HG02981 (cell line): ENCODE measurements around the gene SIGLEC14.
"Not testable (repeated sequence)": the region's sequence is repeated elsewhere in the genome, so short reads cannot be mapped to it uniquely, and the experiment has no call there.

ENCODE experiments used
- ATAC-seq: cut with Tn5 transposase; IDR thresholded peaks from one replicate; pipeline ENCODE4 v1.9.1; 2021; ENCODE audit warnings: mild to moderate bottlenecking, moderate library complexity; ENCODE audit not compliant: unreplicated experiment

The SIGLEC14 gene, protein sequence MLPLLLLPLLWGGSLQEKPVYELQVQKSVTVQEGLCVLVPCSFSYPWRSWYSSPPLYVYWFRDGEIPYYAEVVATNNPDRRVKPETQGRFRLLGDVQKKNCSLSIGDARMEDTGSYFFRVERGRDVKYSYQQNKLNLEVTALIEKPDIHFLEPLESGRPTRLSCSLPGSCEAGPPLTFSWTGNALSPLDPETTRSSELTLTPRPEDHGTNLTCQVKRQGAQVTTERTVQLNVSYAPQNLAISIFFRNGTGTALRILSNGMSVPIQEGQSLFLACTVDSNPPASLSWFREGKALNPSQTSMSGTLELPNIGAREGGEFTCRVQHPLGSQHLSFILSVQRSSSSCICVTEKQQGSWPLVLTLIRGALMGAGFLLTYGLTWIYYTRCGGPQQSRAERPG

DNA sequence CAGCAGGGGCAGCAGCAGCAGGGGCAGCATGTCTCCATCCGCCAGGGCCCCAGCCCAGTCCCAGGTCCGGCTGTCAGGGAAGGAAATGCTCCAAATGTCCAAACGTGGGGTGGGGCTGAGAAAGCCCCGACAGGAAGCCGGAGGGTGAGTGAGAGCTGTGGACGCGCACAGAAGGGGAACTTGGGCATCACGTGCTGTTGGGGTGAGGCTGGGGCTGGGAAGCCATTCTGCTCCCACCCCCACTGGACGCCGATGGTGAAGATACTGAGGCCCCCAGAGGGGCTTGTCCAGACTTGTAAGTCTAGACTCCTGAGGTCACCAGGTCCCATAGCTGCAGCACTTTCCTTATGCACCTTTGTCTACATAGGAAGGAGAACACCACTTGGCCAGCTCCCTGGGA is at the start of gene SIGLEC14:
Gene SIGLEC14 (minus strand): TSS at position 96 of the 400 bp plus-strand sequence. CDS start 66 bp downstream, at position 30.
- not testable (repeated sequence) for ATAC-seq

DNA sequence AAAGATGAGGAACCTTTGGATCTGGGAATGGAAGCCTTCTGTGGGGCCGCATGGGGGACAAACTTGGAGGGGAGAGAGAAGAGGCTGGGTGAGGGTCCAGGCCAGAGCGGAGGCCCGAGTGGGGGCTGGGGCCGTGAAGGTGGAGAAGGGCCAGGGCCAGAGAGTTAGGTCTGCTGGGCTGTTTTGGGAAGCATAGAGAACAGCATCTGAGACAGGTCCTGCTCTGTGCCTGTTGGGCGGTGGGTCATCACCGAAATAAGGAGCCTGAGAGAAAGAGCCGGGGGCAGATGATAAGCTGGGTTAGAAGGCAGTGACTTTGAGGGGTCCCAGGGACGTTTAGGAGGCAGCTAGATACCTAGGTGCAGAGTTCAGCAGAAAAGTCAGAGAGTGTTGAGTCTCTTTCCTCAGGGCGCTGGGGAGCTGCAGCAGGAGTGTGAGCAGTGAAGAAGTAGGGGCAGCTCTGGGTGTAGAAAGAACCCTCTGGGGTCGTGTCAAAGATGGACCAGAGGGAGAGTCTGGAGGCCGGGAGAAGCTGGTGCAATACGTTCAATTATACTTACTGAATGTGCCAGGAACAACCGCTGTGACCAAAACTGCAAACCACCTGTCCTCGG is 49.2 kb upstream of the SIGLEC14 start:
- no peak for ATAC-seq

DNA sequence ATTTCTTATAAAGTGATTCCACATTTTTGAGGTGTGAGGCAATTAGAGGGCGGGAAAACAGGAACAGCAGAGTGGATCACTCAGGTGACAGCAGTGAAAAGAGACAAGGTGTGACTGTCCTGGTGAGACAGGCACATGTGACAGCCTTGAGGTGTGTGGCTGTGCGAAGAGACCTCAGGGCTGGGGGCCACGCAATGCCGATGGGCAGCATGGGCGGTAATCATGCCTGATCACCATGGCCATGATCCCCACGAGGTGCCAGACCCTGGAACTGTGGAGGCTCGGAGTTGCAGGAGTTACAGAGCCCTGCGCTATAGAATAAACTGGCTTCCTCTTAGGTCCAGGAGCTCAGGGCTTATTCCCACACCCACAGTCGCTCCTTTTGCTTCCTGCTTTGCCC is 48.5 kb upstream of the SIGLEC14 start:
- no peak for ATAC-seq

DNA sequence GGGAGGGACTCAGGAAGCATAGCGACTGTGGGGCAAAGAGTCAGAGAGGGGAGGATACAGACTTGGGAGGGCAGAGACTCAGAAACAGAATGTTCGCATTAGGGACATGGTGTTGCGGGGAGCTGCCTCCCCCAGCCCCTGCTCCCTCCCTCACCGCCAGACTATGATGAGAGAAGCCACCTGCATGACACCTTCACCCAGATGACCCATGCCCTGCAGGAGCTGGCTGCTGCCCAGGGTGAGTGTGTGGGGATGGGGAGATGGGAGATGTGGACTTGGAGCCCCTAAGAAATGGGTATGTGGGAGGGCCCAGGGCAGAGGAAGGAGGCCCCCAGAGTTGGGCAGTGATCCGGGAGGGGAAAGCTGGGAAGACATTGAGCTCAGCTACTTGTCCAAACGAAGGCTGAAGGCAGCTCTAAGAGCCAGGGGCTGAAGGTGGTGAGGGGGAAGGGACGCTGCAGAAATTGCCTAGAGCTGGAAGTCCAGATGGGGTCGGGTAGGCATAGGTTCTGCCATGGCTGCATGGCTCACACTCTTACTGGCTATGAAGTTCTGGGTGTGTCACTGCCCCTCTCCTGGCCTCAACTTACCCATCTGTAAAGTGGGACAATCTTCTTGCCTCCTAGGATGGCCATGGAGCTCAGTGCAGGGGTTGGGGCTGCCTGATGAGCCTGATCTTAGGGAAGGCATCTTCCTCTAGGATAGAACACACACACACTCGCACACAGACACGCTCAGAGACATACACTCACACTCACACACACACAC is 47.9 kb upstream of the SIGLEC14 start:
- no peak for ATAC-seq

DNA sequence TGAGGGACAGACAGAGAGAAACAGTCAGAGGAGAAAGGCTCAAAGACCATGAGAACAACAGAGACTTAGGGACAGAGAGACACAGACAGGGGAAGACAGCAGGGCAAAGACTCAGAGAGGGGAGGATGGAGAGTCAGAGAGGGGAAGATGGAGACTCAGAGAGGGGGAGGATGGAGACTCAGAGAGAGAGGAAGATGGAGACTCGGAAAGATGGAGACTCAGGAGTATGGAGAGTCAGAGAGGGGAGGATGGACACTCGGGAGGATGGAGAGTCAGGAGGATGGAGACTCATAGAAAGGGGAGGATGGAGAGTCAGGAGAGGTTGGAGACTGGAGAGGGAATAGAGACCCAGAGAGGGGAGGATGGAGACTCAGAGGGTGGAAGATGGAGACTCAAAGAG is 47.2 kb upstream of the SIGLEC14 start:
- ATAC-seq, result no peak

DNA sequence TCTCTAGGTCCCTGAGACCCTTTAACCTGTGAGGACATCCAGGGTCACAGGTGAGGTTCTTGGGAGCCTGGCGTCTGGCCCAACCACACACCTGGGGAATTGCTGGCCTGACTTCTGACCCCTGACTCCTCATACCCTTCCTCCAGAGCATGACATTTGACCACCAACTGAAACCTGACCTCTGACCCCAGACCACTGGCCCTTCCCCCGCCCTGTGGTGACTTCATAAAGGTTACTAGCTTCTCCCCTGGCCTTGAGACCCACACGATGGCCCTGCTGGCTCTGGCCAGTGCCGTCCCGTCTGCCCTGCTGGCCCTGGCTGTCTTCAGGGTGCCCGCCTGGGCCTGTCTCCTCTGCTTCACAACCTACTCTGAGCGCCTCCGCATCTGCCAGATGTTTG is 46.6 kb upstream of the SIGLEC14 start, which contains the start of gene SPACA6:
Gene SPACA6 (plus strand): TSS at position 71 of the 400 bp plus-strand sequence. CDS start 197 bp downstream, at position 268.
- no peak for ATAC-seq

DNA sequence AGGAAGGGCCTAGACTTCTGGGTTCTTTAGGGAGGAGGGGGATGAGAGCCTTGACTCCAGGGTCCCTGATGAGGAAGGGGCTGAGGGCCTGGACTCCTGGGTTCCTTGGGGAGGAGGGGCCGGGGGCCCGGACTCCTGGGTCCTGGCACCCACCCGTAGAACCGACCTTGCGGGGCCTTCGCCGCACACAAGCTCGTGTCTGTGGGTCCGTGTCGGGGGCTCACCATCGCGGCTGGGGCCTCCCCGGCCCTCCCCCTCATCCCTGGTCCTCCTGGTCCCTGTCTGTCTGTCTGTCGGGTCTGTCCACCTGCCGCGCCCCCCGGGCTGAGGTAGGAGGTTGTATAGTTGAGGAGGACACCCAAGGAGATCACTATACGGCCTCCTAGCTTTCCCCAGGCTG is 45.8 kb upstream of the SIGLEC14 start:
- no peak for ATAC-seq

DNA sequence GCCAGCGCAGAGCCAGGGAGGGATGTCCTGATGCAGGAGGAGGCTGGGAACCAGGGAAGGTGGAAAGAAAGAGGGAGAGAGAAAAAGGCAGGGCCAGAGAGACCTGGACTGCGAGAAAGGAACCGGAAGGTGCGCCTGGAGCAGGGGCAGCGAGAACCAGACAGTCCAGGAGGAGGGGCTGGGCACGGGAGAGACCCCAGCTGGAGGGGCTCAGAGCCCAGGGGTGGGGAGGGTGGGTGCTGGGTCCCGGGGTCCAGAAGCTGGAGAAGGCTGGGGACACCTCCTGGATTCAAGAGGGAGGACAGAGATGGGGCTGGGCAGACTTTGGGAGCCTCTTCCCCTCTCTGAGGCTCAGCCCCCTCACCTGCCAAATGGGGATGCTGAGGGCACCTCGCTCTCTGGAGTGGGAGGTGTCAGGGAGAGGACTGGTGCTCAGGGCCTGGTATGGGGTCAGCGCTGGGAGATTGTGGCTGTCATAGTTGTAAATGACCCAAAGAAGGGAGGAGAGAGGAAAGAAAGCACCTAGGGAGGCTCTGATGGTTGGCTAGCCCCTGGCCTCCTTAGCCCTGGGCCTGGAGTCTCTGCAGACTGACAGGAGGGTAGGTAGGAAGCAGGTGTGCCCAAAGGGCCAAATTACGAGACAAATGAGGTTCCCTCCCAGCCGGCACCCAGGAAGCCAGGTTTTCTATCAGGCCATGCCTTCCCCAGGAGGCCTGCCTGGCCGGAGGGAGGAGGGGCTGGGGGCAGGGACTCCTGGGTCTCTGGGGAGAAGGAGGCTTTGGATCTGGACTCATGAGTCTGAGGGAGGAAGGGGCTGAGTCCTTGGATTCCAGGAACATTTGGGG is 45.2 kb upstream of the SIGLEC14 start:
- no peak for ATAC-seq

DNA sequence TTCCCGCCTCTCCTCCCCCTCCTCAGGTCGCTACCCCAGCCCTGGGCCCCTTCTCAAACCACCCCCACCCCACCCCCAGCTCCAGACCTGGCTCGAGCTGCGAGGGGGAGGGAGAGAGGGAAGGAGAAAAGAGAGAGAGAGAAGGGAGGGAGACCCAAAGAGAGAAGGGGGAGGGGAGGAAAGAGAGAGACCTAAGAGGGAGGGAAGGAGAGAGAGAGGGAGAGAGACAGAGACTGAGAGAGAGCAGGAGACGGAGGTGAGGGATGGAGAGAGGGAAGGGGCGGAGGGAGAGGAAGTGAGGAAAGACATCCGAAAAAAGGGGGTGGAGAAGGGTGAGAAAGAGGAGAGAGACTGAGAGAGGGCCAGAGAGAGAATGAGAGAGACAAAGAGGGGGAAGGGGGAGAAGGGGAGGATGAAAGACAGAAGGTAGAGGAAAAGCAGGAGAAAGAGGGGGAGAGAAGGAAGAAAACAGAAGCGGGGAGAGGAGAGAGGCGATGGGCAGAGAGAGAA is 44.5 kb upstream of the SIGLEC14 start:
- ATAC-seq, result no peak

DNA sequence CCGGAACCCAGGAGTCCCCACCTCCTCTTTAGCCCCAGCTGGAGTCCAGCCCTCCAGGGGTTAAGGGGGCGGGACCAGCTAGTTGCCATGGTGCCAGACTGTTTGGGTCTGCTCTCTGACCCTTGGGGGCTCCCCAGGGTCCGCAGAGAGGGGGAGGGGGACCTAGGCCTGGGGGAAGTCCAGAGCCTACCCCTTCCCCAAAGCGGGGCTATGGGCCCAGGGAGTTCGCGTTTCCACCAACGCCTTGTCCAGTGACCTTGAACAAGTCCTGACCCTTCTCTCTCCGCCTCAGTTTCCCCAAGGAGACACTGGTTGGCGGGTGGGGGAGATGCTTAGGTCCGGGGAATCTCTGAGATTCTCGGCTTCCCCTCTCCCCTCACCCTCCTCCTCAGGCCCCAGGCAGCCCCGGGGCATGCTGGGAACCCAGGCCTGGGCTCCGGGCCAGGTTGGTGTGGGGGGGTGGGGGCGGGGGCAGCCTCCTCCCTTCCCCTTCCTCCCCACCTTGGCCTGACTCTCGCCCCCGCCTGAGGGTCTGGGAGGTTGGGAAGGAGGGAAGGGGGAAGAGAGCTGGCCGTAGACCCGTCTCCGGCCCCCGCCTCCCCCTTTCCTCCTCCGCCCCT is 43.9 kb upstream of the SIGLEC14 start:
- ATAC-seq, result no peak

DNA sequence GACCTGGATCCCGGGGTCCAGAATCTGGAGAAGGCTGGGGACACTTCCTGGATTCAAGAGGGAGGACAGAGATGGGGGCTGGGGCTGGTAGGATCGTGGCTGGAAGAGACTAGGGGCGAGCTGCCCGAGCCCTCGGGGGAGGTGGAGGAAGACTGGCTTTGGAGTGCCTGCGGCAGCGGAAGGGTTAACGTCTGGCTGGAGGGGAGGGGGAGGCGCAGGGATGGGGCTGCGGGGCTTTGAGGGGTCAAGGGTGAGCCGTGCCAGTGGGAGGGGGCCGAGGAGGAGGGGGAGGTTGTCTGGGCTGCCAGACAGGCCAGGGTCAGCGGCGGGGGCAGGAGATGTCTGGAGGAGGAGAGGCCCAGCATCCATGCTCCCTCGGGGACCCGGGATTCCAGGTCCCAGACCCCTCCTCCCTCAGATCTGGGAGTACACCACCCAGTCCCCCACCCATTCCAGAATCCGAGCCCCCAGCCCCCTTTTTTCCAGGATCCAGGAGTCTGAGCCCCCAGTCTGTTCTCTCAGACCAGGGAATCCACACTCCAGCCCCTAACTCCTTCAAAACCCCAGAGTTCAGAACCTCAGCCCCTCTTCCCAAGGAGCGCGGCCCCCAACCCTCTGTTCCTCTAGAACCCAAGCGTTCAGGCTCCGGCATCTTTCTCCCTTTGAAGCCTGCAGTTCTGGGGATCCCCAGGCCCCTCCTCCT is 43.3 kb upstream of the SIGLEC14 start:
- ATAC-seq, result no peak

DNA sequence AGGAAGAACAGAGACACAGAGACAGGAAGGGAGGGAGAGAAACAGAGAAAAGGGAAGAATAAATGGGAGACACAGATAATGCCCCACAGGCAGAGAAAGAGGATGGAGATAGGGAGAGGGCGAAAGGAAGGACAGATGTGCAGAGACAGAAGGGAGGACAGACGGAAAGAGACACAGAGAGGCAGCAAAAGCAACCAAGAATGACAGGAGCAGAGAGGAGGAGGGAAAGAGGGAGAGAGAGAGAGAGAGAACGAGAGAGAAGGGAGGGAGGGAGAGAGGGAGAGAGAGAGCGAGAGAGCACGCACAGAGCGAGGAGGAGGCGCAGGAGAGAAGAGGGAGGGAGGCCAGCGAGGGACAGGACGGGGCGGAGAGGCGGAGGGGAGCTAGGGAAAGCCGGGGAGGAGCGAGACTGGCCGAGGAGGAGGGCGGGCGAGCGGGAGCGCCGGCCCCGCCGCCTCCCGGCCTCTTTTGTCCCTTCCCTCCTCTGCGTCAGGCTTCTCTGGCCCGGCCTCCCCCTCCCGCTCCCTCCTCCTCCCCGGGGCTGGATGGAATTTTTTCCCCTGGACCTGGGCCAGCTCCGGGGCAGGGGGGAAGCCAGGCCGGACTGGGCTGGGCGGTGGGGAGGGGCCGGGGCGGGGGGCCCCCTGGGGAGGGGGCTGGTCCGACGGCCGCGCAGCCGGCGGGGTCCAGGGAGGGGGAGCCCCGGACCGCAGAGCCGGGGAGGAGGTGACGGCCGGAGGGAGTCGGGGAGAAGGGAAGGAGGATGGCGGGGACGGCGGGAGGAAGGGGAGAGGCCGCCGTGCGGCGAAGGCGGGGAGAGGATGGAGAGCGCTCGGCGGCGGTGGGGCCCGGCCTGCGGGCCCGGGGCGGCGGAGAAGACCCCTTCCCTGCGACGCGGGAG is 42.3 kb upstream of the SIGLEC14 start:
- ATAC-seq, result no peak

DNA sequence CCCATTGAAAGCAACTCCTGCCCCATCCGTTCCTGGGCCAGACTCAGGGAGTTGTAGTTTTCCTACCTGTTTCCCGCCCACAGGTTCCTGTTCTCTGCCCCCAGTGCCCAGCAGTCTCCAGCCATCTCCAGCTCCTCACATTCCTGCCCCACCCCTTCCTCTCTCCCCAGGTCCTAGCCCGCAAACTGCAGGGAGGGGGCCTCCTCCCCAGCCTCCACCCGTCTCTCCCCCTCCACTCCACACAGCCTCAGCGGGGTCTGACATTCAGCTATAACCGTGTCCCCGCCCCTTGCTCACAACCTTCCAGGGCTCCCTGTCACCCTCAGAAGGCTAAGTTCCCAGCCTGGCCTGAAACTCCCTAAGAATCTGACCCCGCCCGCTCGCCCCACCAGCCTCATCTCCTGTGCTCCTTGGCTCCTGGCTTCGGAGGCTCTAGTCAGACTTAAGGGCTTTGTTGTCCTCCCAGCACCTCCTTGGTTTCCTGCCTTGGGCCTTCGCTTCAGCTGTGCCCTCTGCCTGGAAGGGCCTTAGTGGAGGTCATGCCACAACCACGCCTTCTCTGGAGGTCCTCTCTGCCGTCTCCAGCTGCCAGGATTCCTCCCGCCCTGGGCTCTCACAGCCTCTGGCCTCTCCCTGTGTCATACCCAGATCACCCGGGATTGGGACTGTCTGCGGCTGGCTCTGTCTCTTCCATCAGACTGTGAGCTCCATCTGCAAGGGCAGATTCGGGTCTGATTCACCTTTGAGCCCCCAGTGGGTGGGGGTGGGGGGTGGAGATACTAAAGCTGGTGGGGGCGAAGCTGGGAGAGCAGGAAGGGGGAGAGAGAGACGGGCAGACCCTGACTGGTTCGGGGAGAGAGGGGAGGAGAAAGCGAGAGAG is 41.4 kb upstream of the SIGLEC14 start:
- no peak for ATAC-seq

DNA sequence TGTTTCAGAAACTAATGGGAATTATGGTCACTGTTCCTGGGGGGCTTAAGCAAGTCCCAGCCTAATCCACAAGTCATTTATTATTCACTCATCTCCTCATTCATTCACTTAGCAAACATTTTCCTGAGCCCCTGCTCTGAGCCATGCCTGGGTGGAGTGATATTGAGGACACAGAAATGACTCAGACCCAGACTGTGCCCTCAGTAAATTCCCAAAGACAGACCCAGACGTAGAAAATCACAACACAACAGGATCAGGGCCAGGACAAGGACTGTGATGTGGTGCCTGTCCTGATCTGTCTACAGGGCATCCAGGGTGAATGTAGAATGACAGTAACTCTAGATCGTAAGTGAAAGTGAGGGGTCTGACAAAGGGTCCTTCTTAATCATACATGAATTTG is 39.5 kb upstream of the SIGLEC14 start:
- ATAC-seq, result no peak

DNA sequence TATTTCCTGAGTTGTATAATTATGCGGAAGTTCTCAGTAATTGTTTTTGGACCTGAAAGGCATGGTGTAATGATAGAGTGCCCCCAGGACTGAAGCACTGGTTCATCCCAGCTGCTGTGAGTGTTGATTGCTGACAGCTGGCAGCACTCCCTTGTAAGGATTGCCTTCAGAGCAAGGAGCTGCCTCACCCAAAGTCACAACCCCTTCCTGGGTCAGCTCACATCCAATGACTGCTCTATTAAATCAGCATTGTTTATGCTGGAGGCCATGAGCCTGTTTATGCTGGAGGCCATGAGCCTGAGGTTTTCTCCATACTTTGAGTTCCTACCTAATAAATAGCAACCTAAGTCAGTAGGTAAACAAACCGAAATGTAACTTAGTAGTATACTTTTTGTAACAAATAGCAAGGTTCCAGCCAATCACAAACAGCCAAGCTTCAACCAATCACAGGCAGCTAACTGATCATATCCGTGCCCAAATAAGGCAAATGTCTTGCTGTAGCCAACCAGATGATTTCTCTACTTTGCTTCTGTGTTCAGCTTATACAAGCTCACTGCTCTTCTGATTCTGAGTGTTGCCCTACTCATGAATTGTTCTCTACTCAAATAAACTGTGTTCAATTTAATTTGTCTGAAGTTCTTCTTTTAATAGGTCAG is 34.8 kb upstream of the SIGLEC14 start:
- no peak for ATAC-seq

DNA sequence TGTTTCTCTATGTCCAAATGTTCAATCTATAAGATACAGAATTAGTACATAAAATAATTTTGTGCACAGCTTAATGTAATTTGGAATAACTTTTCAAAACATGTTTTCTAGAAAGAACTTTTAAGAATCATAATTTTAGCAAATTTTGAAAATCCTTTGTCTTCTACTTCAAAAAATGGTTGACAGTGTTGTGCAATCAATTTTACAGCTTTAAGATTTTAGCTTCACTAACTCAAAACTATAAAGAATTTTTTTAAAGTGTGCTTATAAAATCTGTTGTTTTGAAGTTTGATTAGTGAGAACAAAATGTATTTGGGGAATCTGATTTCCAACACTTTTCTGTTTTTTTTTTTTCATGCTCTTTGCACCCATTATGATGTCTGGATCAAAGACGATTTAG is 33.8 kb upstream of the SIGLEC14 start:
- ATAC-seq, result no peak

DNA sequence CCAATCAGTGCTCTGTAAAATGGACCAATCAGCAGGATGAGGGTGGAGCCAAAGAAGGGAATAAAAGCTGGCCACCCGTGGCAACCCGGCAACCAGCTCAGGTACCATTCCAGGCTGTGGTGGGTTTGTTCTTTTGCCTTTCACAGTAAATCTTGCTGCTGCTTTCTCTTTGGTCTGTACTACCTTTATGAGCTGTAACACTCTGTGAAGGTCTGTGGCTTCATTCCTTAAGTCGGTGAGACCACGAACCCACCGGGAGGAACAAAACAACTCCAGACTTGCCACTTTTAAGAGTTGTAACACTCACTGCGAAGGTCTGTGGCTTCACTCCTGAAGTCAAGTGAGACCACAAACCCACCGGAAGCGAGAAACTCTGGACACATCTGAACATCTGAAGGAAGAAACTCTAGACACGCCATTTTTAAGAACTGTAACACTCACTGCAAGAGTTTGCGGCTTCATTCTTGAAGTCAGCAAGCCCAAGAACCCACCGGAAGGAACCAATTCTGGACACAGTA is 30.0 kb upstream of the SIGLEC14 start:
- ATAC-seq, result no peak
